ENCODE measurements around the gene MIPOL1.

MIPOL1 gene

DNA sequence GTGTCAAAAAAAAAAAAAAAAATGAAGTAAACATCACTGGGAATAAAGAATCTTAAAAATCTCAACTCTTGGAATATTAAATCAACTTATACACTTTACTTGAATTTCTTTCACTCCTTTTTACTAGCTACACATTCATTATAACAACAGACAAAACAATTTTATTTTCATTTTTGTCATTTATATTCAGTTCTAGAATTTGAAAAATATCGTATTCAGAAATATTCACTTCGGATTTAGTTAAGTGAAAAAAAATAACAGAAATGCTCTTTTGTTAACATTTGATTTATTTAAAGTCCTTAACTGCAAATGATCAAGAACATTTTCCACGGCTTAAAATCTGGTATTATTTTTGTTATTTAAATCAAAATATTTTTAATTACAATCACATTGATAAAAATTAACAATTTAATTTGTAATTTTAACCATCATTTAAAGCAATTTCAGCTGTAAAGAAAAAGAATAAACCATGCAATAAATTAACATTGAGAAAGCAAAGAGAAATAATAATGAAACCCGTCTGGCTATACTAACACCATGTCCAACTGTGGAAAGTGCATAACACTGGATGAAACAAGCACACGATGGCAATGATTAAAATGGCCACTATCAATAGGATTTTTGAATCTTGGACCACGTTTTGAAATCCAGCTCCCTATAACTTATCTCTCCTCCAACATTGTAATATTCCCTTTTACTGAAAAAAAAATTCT is 392.1 kb downstream of the MIPOL1 start:
- DNase-seq = no peak

DNA sequence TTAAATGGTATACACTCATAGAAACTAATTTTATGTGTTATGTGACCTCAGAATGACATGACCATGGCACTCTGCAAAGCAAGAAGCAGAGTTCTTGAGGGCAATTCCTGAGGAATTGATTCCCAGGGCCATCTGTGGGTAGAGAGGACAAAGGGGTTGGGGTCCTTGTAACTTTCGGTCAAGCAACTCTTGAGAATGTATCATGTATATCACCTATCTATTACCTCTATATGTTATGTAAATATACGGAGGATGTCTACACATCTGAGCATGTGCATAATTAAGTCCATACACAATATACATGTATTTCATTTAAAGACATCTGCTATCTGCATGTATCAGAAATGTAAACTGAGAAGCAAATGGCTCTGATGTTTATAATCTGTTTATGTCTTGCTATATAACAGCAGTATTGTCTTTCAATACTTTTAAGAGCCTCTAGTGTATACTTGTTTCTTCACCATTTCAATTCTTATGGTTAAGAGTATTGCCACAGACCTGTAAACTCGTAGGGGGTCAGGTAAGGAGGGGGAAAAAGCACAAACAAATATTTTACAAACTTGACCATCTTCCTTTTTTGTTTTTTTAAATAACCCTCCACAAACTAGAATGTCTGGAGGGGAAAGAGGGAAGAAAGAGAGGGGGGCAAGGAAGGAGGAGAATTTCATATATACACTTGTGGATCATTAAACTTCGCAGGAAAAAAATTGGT is 392.8 kb downstream of the MIPOL1 start:
- DNase-seq = no peak

DNA sequence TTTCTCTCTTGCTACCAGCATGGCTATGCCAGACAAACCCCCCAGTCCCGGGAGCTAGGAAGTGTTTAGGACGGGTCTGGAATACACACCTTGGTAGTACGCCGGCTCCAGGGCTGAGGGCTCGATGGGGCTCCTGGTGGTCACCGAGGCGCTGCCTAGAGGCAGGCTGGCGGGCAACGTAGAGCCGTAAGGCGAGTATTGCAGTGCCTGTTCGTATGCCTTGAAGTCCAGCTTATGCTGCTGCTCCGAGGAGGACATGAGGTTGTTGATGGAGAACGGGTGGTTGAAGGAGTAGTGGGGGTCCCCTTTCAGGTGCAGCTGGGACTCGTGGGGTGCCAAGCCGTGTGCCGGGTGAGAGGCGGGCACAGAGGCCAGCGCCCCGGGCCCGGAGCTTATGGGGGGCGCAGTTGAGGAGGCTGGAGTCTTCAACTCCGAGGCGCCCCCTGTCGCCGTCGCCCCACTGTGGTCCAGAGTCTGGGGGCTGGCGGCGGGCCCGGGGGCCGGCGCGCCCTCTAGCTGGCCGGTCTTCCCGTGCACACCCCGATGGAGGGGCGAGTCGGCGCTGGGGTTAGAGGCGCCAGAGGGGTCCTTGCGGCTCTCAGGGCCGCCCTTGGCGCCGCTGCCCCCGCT is 393.7 kb downstream of the MIPOL1 start:
- no peak for DNase-seq

DNA sequence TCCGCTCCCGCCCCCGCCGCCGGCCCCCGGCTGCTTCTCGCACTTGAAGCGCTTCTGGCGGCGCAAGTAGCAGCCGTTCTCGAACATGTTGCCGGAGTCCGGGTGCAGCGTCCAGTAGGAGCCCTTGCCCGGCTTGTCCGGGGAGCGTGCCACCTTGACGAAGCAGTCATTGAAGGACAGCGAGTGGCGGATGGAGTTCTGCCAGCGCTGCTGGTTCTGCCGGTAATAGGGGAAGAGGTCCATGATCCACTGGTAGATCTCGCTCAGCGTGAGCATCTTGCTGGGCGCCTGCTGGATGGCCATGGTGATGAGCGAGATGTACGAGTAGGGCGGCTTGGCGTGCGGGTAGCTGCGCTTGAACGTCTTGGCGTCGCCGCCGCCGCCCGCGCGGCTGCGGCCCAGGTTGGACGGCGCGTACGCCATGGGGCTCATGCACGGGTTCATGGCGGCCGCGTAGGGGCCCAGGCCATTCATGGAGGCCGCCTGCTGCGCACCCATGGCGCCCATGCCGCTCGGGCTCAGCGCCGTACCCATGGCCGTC is 394.3 kb downstream of the MIPOL1 start:
- no peak for DNase-seq

DNA sequence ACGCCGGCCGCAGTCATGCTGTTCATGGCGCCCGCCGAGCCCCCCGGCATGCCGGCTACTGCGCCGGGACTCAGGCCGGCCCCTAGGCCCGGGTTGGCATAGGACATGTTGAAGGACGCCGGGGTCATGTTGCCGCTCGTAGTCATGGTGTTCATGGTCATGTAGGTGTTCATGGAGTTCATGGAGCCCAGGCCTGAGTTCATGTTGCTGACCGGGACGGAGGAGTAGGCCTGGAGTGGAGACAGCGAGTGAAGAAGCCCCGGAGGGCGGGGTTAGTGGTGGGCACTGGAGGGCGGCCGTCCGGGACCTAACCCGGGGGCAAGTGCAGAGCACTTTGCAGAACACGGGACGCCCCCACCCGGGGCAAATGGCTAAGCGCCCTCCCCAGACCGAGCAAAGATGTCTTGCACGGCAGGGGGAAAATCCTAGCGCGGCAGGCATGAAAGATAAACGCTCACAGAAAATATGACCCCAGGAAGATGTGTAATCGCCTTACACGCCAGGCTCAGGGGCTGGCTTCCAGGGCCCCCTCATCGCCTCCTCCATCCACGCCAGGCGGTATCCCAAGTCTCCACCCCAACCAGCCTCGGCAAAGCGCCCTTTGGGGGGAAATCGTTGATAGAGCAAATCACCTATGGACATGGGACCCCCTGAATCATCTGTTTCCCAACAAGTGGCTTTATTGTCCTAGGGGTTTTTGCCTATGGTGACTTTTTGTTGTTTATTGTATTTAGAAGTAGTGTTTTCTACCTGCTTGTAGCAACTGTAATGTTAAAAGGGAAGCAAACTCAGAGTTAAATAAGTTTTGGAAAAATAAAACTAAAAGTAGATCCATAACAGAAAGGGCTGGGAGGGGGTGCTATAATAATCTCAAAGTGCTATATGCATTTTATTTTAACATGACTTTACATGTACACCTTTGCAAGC is 395.0 kb downstream of the MIPOL1 start:
- DNase-seq = no peak

DNA sequence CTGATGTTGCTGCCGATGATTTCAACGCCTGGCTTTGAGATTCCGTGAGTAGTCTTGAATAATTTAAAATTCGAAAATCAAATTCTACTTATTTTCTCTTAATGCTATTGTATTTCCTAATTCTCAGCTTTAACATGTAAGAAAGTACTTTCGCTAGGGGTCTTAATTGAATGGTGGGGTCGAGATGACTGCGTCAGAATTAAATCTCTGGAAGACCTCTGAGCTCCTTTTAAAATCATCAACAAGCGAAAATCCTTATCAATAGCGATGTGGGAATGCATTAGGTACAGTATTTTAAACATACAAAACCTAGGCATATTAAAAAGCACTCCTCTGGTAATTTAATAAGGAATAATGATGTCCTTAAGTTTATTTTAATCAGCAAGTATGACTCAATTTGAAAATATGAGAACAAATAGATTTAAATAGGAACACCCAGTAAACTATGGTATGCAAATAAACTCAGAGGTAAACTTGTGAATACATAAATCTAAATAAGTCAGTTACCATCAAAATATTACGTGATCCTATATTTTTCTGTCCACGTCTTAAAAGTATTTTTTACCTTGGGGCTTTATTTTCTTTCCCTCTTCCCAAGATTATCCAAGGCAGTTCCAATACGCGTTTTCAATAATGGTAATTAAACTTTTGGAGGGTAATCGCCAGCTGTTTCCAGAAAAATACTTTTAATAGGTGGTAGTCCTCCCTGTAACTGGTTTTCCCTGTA is 395.9 kb downstream of the MIPOL1 start:
- DNase-seq = no peak

DNA sequence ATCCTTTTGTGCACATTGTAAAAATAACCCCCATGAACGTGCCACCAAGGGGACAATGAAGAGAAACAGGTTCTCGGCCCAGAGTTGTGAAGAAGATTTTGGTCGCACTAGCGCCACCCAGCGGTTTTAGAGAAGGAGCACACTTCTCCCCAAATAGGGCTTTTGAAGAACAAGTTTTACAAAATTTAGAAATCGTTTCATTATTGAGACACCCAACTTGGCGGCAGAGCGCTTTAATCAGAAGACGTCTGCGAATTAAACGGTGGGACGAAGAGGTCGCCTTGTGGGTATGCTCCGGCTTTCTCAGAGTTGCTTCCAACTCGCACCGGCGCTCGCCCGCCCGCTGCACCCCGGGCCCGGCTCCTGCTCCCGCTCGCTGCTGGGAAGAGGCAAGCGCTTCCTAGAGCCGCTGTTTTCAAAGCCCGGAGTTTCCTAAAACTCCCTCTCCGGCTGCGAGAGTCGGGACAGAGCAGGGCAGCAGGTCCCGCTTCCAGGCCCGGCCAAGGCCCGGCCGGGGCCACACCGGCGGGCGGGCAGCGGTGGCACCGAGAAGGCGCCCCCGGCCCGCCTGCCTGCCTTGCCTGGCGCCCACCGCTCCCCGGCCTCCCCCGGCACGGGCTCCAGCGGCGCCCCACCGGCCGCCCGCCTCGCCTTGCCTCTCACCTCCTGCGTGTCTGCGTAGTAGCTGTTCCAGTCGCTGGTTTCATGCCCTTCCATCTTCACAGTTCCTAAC is 396.7 kb downstream of the MIPOL1 start:
- DNase-seq = peak; percentile 71

DNA sequence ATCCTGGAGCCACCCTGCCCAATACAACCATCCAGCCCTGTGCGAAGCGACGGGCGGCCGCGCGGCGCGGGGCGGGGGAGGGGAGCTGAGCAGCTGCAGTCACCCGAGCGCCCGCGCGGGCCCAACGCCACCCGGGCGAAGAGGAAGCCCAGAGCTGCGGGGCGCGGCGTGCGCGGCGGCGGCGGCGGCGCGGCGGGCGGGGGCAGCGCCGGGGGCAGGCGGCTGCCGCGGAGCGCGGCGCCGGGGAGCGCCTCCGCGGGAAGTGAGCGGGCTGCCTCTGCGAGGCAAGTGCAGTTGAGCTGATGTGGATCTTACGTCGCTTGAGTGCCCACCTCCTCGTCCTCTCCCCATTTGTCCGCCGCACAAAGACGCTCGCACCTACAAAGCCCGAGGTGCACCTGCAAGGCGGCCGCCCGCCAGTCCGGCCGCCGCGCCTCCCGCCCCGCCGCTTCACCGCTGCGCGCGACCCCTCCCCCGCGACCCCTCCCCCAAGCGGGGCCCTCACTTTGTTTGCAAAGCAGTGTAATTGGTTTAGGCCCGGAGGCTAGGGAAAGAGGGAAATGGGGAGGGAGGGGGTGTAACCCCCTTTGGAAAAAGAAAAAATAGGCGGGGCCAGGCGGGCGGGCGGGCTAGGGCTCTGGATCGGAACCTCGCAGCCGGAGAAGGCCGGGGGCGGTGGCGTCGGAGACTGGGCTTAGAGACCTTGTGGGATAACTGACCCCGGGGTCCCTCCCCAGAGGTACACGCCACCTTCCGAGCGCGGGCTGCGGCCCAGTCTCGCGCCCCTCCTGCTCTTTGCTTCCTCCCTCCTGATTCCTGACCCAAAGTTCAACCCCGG is 397.5 kb downstream of the MIPOL1 start, which contains the start of the genes FOXA1 and TTC6:
FOXA1 (minus strand) TSS at position 279 of the 838 bp plus-strand sequence; CDS start at position 2, 277 bp downstream.
TTC6 (plus strand) TSS at position 659 of the 838 bp plus-strand sequence. CDS start 26,436 bp downstream, outside the sequence.
- DNase-seq = no peak

DNA sequence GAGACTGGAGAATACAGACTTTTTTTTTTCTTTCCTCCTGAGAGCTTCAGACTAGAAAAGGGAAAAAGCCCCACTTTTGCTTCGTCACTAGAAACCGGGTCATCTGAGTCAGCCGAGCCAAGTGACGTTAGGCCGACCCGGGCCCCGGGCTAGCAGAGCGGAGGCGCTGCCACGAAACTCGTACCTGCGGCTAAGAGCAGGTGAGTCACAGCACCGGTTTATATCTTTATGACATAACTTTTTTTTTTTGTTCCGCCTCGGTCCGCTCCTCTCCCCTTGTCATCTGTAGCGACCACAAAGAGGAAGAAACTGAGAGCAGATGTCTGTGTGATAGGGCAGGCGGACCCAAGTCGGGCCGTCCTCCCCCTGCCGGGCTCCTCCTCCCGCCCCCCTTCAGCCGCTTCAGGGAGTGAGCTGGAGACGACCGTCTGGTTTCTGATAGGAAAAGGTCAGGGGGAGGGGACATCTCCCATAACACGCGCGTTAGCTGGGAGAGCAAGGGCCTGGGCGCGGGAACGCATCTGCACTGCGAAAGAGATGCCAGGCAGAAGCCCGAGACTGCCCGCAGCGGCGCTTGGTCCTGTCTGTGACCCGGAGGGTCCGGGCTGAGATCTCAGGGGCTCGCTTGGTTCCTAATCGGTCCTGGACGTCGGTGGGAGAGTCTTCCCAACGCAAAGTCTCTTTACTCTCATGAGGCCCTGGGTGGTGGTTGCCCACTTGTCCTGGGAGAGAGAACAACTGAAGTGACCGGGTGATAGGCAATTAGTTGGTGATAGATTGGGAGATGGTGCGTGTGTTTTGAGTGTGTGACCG is 398.3 kb downstream of the MIPOL1 start:
- peak; percentile 82 for DNase-seq

DNA sequence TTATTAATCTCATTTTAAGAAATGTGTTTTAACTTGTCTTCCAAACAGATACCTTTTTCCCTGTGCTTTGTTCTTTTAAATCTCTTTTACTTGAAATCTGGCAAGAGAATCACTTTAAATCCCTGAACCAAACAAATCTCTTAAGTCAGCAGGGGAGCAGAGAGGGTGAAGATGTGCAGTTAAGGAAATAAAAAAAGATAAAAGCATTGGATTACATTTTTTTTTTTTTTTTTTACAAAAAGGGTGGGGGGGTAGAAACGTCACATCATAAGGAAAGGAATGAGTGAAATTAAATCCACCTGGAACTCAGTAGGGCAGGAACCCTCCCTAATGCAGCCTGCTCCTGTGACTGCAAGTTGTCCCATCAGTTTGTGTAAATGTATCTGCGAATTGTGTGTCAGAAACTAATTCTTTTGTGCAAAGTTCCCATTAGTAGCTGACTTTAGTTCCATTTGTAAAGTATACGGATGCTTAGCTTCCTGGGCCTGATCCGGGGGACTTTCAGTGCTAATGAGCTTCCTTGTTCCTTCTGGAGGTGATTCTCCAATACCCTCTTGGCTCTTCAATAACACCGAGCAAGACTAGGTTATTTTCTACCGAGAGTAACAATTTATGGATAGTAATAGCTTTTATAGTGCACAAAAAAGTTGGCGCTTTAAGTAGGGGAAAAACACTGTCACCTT is 399.2 kb downstream of the MIPOL1 start:
- DNase-seq = no peak

DNA sequence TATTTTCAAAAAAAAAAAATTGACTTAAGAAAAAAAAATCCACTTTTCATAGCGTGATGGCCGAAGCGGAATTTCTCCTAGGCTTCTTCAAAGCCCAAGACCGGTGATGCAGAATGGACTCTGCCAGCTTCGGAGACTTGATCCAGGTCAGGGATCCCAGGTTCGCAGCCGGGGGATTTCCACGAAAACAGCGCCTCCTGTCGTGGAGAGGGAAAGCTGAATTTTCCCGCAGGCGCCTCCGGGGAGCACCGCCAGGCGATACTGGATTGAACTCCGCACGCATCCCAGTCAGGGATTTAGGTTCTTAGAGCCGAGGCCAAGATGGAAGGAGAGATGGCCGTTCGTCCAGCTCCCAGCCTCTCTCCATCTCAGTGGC is 399.8 kb downstream of the MIPOL1 start:
- no peak for DNase-seq

DNA sequence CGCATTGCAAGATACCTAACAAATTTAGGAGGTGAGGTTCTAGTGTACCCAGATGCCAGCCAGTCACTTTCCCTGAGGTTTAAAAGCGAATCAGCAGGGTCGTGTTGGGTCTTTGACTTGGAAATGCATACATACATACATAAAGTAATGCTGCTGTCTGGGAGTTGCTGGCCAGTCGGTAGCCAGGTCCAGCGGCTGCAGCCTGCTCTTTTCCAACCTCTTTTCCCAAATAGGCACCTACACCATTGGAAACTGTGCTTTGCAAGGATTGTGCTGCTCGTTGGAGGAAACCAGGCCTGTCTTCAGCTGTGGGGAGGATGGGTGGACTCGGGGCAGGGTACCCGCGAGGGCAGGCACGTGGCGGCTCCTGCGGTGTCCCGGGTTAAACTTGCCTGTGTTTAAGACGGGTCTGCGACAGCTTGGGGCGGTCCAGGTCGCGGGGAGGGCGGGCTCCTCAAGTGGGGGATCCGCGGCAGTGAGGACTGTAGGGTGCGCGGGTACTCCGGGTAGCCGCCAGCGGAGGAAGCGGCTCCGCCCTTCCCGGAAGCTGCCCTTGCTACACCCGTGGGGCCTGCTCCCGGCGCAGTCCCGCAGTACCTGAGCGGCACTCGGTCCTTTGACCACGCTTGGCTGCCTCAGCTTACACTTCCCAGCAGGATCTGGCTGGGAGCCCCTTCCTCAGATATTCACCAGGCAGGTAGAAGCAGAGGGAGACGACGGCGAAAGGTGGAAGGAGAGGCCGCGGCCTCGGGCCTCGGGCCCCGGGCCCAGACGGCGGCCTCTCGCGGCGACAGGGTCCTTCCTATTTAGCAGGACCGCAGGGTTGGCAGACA is 400.4 kb downstream of the MIPOL1 start:
- DNase-seq = no peak

DNA sequence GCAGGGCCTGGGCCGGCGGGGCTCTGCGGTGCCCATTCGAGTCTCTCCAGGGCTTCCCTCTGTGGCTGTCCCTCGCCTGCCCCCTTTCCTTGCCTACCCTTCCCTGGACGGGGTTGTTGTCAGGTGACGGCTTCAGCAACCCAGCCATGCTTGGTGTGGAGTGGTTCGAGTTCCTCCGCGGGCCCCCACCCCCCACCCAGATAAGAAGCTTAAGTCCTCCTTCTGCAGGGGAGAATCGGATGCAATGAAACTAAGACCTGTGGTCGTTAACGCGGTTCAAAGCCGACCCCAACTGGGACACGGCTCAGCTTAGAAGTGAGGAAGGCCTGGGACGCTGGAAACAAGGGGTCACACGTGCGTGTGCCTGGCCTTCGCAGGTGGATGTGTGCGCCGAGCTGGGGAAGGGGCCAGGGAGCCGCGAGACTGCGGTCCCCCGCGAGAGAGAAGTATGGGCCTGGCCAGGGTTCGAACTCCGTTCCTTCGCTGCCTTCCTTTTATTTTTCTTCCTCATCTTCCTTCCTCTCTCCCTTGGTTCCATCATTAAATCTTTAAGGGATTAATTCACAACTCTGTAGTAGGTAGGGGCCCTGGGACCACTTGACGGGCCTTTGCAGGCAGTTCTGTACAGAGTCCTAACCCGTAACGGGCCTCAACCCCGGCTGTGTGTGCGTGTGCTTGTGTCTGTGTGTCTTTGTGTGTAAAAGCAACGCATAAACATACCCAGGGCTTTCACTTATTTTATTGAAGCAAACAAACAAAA is 401.2 kb downstream of the MIPOL1 start:
- DNase-seq = no peak

DNA sequence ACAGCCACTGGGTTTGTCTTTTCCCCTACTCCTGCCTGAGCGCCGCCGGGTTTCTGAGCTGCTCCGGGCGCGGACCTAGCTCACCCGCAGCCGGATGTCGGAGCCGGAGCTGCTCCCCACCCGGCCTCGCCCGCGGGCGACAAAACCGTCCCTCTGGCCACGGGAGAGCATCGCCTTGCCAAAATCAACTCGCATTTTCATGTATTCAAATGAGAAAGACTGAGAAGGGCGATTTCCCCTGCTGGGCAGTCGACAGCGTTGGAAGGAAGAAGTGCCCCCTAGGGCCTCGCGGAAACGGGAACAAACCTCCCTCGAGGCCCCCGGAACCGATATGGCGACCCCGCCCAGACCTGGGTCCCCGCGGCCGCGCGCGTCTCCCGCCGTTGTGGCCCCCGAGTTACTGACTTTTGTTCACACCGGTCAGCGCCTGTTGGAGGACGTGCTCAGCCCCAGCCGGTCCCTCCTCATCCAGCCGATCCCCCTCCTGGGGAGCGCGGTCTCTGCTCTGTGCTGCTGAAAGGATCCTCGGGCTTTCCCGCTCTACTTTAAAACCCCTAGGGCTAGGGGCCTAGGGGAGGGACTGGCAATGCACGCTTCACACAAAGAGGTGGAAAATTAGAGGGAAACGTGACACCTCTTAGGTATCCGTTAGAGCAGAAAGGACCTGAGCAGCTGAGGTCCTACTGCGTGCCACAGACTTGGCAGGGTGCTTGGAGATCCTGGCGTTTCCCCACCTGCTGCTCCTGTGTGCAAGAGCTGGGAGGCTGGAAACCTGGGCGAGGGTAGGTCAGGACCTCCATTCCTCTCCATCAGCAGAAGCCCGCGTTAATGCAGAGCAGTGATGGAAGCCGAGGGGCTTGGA is 402.0 kb downstream of the MIPOL1 start:
- no peak for DNase-seq

DNA sequence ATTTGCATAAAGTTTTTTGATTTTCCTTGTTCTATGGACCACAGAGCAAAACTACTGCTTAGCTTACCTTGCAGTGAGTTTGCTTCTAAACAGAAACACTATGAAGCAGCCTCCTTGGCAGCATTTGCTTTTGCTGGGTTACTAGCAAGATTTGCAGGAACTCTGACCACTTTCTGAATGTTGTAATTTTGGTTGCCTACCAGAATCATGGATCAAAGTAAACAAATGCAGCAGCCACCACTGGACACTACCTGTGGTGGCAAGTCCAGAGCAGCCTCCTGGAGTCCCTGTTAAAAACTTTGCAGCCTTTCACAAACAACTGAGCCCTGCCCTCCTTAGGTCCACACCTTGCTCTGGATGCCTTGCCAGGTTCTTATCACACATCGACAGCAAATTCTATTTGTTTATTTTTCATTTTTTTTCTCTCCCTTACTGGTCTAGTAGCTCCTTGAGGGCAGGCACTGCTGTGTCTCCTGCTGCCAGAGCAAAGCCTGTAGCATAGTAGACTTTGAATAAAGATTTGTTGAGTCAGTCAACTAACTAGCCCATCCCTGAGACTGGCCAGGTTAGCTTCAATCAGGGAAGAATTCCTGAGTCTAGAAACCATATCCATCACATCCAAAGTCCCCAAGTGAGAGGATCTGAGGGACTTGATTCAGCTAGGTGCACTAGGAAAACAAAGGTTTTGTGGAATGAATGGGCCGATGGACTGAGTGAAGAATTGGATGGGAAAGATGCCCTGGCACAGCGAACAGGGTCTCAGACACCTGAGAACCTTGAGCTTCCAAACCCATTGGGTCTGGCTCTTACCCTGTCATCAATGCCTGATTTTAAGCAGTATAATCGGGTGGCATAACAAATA is 403.4 kb downstream of the MIPOL1 start:
- no peak for DNase-seq

Data from MV-4-11 (cell line).